Fibroblast of the aortic adventitia (primary cell): ENCODE measurements around the gene SHC2. TPM values are rescaled to one million over a fixed set of nuclear protein-coding genes. Genes with fewer than 3 reads are reported as not detected.

Experiments
- DNase-seq: peaks from one replicate; pipeline ENCODE4 v3.0.0-alpha.2; 2010; ENCODE audit warnings: low read depth
- H3K4me3 ChIP-seq: 2 replicates; pipeline ENCODE4 v1.5.1; 2011; ENCODE audit warnings: low read depth, mild to moderate bottlenecking, control low read depth, low read length, moderate library complexity
- CTCF ChIP-seq: IDR thresholded peaks from 2 replicates; pipeline ENCODE4 v1.5.1; 2011; ENCODE audit warnings: mild to moderate bottlenecking, low read length, control low read depth, inconsistent platforms; ENCODE audit not compliant: insufficient read depth
- small RNA-seq: library from RNA; depleted of rRNA; stranded (forward); fragments of <200 nt; gene quantifications from one replicate; pipeline ENCODE3, GENCODE V24; 2012
- total RNA-seq: library from RNA; depleted of rRNA; stranded (reverse); fragments of >200 nt; gene quantifications from 2 replicates; pipeline ENCODE4 v1.2.3, GENCODE V29; 2012; ENCODE audit warnings: low replicate concordance

The SHC2 gene
- total RNA-seq, 1 donor: 0.81 TPM

- no peak overlapping the region for H3K4me3 ChIP-seq
- TF ChIP-seq CTCF: no peak
- no peak for DNase-seq
These were observed 91.6 kb downstream of the SHC2 start for GRCh38 chr19:369256-369655.

- no peak overlapping the region for H3K4me3 ChIP-seq
- no peak for TF ChIP-seq CTCF
- no peak for DNase-seq
These were observed 92.2 kb downstream of the SHC2 start for GRCh38 chr19:368630-369024.

GRCh38 chr19:367963-368629, 92.7 kb downstream of the SHC2 start:
- TF ChIP-seq CTCF: no peak
- DNase-seq: no peak

GRCh38 chr19:367561-367960, 93.3 kb downstream of the SHC2 start:
- H3K4me3 ChIP-seq: no peak overlapping the region
- DNase-seq: no peak
- no peak for TF ChIP-seq CTCF

More at GRCh38 chr19:367963-368629, 92.7 kb downstream of the SHC2 start:
- H3K4me3 ChIP-seq: no peak overlapping the region

GRCh38 chr19:366951-367350, 93.9 kb downstream of the SHC2 start:
- H3K4me3 ChIP-seq: no peak overlapping the region
- no peak for TF ChIP-seq CTCF
- DNase-seq: no peak

Small RNA genes within 50 kb of the gene (small RNA-seq; reads per million reads assigned to genes)
- gene RNA5SP462: not detected

Other genes with a start within 250 kb of the SHC2 start
- 15.7 and 16.6 TPM in 2 replicates for gene PLPP2, start 169.6 kb downstream of the SHC2 start, total RNA-seq
- 4.3 and 13.2 TPM in 2 replicates for gene MIER2, start 116.2 kb downstream of the SHC2 start, total RNA-seq
- gene C2CD4C, start 51.9 kb downstream of the SHC2 start, total RNA-seq: not detected in 2 replicates
- 0.16 and 0.18 TPM in 2 replicates for gene MADCAM1, start 35.5 kb upstream of the SHC2 start, total RNA-seq
- 25.2 and 56.4 TPM in 2 replicates for gene TPGS1, start 46.5 kb upstream of the SHC2 start, total RNA-seq
- 31.0 and 65.8 TPM in 2 replicates for gene CDC34, start 70.7 kb upstream of the SHC2 start, total RNA-seq
- not detected in 2 replicates for gene GZMM, start 83.0 kb upstream of the SHC2 start, total RNA-seq
- gene BSG, start 111.6 kb upstream of the SHC2 start, total RNA-seq: 151 and 239 TPM in 2 replicates
- 0.08 and 0.63 TPM in 2 replicates for gene HCN2, start 128.8 kb upstream of the SHC2 start, total RNA-seq
- 13.5 and 22.0 TPM in 2 replicates for gene POLRMT, start 172.5 kb upstream of the SHC2 start, total RNA-seq
- gene FGF22, start 178.8 kb upstream of the SHC2 start, total RNA-seq: 0.27 TPM in 1 of 2 replicates, not detected in the other
- 24.5 and 28.9 TPM in 2 replicates for gene RNF126, start 202.2 kb upstream of the SHC2 start, total RNA-seq
- 14.8 and 148 TPM in 2 replicates for gene FSTL3, start 215.4 kb upstream of the SHC2 start, total RNA-seq
- gene PRSS57, start 234.4 kb upstream of the SHC2 start, total RNA-seq: not detected in 2 replicates
- gene PALM, start 247.9 kb upstream of the SHC2 start, total RNA-seq: 5.7 and 198 TPM in 2 replicates